Adipocyte (in vitro differentiated cells): ENCODE results near the gene FAM185A.

ENCODE experiments used
- DNase-seq: peaks from one replicate; pipeline ENCODE4 v3.0.0-alpha.2; 2015; ENCODE audit warnings: low read depth
- H3K27me3 ChIP-seq: replicated peaks from 2 replicates; pipeline ENCODE4 v1.7.0; 2013; ENCODE audit warnings: mild to moderate bottlenecking, low read length, moderate library complexity; ENCODE audit not compliant: control insufficient read depth, insufficient read depth
- H3K36me3 ChIP-seq: 2 replicates; pipeline ENCODE4 v1.7.0; 2013; ENCODE audit warnings: low read length, mild to moderate bottlenecking, moderate library complexity; ENCODE audit not compliant: control insufficient read depth, insufficient read depth, severe bottlenecking
- H3K4me1 ChIP-seq: 2 replicates; pipeline ENCODE4 v1.7.0; 2013; ENCODE audit warnings: mild to moderate bottlenecking, low read length, moderate library complexity; ENCODE audit not compliant: control insufficient read depth, insufficient read depth
- H3K4me3 ChIP-seq: 2 replicates; pipeline ENCODE4 v1.7.0; 2013; ENCODE audit warnings: mild to moderate bottlenecking, low read length, moderate library complexity
- H3K9ac ChIP-seq: 2 replicates; pipeline ENCODE4 v1.7.0; 2013; ENCODE audit warnings: mild to moderate bottlenecking, low read length, moderate library complexity
- H3K9me3 ChIP-seq: 2 replicates; pipeline ENCODE4 v1.7.0; 2013; ENCODE audit warnings: mild to moderate bottlenecking, low read length, moderate library complexity; ENCODE audit not compliant: control insufficient read depth

The FAM185A gene

DNA sequence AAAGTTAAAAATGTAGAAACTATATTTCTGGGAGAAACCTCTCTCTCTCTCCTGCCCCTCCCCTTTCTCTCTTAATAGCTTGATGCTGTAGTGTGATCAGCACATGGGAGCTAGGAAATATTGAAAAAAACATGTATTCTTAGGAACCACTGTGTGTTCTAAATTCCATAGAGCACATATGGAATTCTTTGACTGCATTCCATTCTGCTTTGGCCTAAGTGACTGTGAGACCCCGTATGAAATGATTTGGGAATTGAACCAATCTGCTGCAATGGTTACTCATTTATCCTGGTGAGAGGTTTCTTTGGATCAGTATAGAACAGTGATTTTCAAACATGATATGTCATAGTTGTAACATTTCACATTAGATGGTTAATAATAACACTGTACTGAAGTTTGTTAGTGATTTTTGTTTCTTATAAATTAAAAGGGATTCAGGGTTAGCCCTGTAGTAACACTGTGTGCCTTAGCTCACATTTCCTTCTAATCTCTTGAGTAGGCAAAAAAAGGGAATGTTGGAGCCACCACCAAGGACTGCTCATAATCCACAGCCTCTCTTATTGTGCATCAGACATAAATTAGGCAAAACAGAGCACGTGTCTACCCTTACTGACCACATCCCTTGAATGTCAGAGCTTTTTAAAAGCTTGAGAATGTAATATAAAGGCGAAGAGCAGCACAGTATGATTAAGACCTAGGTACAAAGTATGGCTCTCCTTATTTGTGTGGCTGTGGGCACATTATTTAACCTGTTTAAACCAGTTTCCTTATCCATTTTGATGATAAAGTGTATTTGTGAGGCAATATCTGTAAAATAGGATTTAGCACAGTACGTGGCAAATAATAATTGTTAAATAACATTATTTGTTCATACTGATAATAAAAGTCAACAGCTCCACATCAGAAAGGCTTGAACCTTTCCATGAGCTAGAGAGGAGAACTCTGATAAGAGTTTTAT is 69.1 kb downstream of the FAM185A start:
- no peak for DNase-seq

DNA sequence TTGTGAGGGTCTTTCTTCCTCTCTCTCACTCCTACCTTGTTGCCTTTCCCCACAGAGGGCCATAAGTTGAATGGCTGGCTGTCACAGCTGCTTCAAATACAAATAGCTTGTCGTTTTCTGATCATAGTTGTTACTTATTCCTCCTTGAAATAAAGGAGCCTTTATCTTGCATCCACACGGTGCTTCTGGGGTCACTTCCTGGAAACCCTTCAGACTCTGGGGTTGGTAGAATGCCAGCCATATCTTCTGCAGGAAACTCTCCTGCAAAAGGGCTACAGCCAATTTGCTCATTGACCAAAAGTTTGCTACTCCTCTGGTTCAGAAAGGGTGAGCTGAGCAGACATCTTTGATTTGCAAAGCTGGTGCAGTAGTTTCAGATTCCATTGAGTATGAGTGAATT is 70.4 kb downstream of the FAM185A start:
- H3K9ac ChIP-seq: no peak overlapping the region
- peaks cover 1% of the 10 kb centered on the region for H3K4me1 ChIP-seq
- no peak for DNase-seq
- H3K4me3 ChIP-seq: no peak overlapping the region
- H3K36me3 ChIP-seq: peaks cover 4% of the 10 kb centered on the region
- no peaks in the 10 kb centered on the region for H3K27me3 ChIP-seq
- H3K9me3 ChIP-seq: no peaks in the 10 kb centered on the region

More for the DNA sequence above, 69.1 kb downstream of the FAM185A start:
- no peaks in the 10 kb centered on the region for H3K27me3 ChIP-seq
- no peaks in the 10 kb centered on the region for H3K9me3 ChIP-seq
- peaks cover 4% of the 10 kb centered on the region for H3K36me3 ChIP-seq
- no peak overlapping the region for H3K4me3 ChIP-seq
- H3K4me1 ChIP-seq: peaks cover 10% of the 10 kb centered on the region
- no peak overlapping the region for H3K9ac ChIP-seq

DNA sequence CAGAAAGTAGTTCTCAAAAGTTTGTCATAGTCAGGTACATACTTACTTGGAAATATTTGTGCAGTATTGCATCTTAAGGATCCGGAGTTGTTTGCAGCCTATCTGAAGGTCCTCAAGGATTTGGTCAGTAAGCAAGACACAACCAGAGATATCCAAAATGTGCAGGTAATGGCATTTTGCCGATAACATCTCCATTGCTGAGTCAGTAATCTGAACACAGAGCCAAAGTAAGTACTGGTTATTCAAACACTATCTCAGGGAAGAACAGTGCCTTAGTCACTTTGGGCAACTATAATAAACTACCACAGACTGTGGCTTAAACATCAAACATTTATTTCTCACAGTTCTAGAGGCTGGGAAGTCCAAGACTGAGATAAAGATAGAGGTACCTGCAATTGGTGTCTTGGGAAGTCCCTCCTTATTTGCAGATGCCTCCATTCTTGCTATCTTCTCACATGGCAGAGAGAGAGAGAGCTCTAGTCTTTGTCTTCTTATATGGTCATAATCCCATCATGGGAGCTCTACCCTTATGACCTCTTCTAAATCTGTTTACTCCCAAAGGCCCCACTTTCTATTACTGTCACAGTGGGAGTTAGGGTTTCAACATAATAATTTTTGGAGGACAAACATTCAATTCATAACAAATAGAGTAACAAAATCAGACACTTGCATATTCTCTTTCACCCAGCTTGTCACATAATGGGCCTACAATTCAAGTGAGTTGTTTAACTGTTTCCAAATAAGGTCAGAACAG is 73.4 kb downstream of the FAM185A start:
- Histone ChIP-seq H3K27me3 (no peaks in the 10 kb centered on the region), H3K36me3 (peaks cover 4% of the 10 kb centered on the region), H3K4me1 (no peaks in the 10 kb centered on the region), H3K9me3 (no peaks in the 10 kb centered on the region), H3K9ac (no peak overlapping the region), H3K4me3 (no peak overlapping the region)
- no peak for DNase-seq

DNA sequence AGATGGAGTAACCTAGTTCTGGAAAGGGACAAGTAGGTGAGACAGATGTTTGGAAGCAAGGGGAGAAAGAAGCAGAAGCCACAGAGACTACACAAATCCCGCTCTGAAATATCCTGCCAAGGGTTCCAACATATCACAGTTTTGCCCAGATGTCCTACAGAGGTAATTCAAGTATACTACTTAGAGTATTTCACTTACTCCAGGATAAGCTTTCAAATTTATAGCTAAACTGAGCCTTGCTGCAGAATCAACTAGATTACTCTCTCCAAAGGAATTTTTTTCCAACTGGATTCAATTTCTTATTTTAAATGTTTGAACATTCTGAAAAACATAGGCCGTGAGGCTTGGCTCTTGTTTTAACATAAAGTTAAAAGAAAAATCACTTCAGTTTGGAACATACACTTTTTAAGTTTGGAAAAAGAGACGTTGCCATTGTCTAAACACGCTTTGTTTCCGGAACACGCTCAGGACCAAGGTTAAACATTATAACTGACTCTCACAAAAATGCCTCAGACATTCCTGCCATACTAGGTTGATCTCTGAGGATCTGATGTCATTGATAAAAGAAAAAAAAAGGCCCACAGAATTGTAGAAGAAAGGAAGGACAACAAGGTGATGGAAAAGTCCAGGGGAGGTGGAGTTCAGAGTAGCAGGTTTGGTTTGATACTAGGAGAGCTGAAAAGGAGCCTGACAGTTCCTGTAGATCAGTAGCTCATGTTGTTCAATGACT is 74.8 kb downstream of the FAM185A start:
- Histone ChIP-seq H3K9ac (no peak overlapping the region), H3K4me3 (no peak overlapping the region), H3K4me1 (no peaks in the 10 kb centered on the region), H3K36me3 (peaks cover 4% of the 10 kb centered on the region), H3K9me3 (no peaks in the 10 kb centered on the region), H3K27me3 (no peaks in the 10 kb centered on the region)
- no peak for DNase-seq

DNA sequence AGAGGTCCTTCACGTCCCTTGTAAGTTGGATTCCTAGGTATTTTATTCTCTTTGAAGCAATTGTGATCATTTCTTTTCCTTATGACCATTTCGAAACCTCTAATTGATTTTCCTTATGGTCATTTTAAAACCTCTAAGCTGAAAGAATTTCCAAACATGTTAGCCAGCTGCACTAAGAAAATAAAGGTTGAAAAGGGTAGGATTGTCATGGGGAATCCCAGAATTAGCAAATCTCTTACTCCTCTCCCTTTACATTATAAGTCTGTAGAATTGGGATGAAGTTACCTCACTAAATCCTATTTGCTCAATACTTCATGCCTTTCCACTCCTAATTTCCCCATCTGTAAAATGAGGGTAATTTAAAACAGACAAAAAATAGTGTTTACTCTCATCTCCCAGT is 79.5 kb downstream of the FAM185A start:
- Histone ChIP-seq H3K4me1 (peaks cover 8% of the 10 kb centered on the region), H3K27me3 (no peaks in the 10 kb centered on the region), H3K4me3 (no peak overlapping the region), H3K36me3 (no peaks in the 10 kb centered on the region), H3K9me3 (no peaks in the 10 kb centered on the region), H3K9ac (no peak overlapping the region)
- peak; percentile 63 for DNase-seq

DNA sequence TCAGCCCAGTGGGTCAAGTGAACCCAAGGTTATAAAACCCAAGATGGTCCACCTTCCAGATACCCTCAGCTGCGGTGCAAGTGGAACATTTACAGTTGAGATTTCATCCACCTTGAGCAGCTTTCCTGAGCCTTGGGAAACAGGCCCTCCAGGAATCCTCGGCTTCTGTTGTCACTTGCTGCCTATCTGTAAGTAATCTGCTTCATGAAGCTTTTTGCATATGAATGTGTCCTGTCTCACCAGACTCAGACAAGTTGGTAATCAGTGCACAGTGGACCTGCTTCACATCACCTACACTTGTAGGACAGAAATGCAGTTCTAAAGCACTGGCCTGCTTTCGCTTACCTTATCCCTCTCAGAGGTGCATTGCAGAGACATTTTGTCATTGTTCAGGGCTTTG is 80.3 kb downstream of the FAM185A start:
- H3K9me3 ChIP-seq: no peaks in the 10 kb centered on the region
- H3K27me3 ChIP-seq: no peaks in the 10 kb centered on the region
- H3K4me1 ChIP-seq: peaks cover 9% of the 10 kb centered on the region
- H3K9ac ChIP-seq: no peak overlapping the region
- H3K4me3 ChIP-seq: no peak overlapping the region
- DNase-seq: no peak
- no peaks in the 10 kb centered on the region for H3K36me3 ChIP-seq

DNA sequence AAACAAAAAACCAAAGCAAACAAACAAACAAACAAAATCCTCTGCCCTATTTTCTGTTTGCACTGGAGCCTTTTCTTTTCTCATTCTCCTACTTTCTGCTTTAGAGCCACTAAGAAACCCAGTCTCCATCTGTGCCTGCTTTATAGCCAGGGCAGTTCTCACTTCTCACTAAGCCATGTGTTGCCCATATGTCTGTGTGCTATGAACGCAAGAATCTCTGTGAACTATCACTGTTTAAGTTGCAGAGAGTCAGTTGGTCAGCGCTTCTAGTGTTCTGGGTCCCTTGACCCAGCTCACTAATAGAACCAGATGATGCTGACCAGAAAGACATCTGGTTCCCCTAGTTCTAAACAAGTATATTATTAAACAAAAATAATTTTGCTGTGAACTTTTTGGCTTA is 81.4 kb downstream of the FAM185A start:
- Histone ChIP-seq H3K36me3 (no peaks in the 10 kb centered on the region), H3K4me3 (no peak overlapping the region), H3K9me3 (no peaks in the 10 kb centered on the region), H3K9ac (no peak overlapping the region), H3K27me3 (no peaks in the 10 kb centered on the region), H3K4me1 (peaks cover 18% of the 10 kb centered on the region)
- no peak for DNase-seq

DNA sequence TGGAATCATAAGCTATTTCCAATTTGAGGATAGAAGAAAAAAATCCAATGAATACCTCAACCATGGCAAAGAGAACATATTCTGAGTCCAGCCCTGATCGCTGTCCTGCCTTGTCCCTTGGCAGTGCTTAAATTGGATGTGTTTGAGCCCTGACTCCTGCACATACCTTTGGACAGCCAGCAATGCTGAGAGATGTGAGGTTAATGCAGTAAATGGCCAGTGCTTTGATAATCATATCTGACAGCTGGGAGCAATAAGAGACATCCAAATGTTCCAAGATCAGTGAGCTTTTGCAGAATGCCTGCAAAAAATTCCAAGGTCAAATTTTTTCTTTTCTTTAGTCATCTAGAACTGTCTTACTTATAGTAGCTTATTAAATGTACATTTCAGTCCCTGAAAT is 83.9 kb downstream of the FAM185A start:
- no peaks in the 10 kb centered on the region for H3K27me3 ChIP-seq
- H3K36me3 ChIP-seq: no peaks in the 10 kb centered on the region
- H3K4me1 ChIP-seq: peaks cover 37% of the 10 kb centered on the region
- no peak overlapping the region for H3K9ac ChIP-seq
- peak; percentile 44 for DNase-seq
- no peak overlapping the region for H3K4me3 ChIP-seq
- no peaks in the 10 kb centered on the region for H3K9me3 ChIP-seq

DNA sequence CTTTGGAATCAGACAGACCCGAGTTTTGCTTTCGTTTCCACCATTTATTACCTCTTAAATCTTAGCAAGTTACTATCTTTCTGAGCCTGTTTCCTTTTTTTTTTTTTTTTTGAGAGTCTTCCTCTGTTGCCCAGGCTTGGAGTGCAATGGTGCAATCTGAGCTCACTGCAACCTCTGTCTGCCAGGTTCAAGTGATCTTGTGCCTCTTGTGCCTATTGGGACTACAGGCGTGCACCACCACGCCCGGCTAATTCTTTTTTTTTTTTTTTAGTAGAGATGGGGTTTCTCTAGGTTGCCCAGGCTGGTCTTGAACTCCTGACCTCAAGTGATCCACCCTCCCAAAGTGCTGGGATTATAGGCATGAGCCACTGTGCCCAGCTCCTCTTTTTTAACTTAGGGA is 84.5 kb downstream of the FAM185A start:
- no peak for DNase-seq
- Histone ChIP-seq H3K27me3 (no peaks in the 10 kb centered on the region), H3K4me3 (peak overlapping the region; percentile 59), H3K4me1 (peaks cover 37% of the 10 kb centered on the region), H3K9me3 (no peaks in the 10 kb centered on the region), H3K9ac (no peak overlapping the region), H3K36me3 (no peaks in the 10 kb centered on the region)

DNA sequence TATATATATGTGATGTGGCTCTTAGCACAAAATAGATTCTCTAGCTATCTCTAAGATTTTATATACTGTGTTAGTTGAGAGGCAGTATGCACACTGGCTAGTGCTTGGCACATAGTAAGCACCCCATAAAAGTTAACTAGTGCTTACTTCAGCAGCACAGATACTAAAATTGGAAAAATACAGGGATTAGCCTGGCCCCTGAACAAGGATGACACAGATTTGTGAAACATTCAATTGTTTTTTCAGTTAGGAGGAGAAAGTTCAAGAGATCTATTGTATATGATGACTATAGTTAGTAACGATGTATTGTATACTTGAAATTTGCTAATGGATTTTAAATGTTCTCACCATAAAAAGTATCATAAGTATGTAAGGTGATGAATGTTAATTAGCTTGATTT is 85.7 kb downstream of the FAM185A start:
- Histone ChIP-seq H3K36me3 (no peaks in the 10 kb centered on the region), H3K27me3 (no peaks in the 10 kb centered on the region), H3K9me3 (no peaks in the 10 kb centered on the region), H3K4me1 (peaks cover 37% of the 10 kb centered on the region), H3K9ac (no peak overlapping the region), H3K4me3 (no peak overlapping the region)
- DNase-seq: no peak

DNA sequence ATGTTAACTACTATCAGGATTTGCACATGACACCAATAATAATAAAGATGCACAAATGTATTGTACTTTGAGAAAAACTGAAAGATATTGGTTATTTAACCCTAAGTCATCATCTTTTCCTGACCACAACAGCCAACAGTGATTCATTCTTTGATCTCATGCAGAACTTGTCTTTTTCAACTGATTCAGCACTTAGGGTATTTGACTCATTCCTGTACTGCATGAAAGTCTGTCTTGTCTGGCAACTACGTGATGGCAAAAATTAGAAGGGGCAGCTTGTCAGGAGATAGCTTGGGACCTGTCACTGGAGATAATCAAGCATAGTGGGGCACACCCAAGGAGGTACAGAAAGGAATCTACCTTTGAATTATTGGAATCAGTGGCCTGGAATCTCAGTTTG is 86.2 kb downstream of the FAM185A start:
- peak; percentile 66 for DNase-seq
- H3K36me3 ChIP-seq: no peaks in the 10 kb centered on the region
- H3K9ac ChIP-seq: no peak overlapping the region
- H3K9me3 ChIP-seq: no peaks in the 10 kb centered on the region
- H3K4me3 ChIP-seq: no peak overlapping the region
- no peaks in the 10 kb centered on the region for H3K27me3 ChIP-seq
- peaks cover 37% of the 10 kb centered on the region for H3K4me1 ChIP-seq
